Activated B cell treated with CpG ODN at 0.5 μM for 24 hours (primary cell): Measurements from ENCODE around the gene LAMA3. TPM values are rescaled to one million over a fixed set of nuclear protein-coding genes. Genes with fewer than 3 reads are reported as not detected.

Source experiments
- ATAC-seq: fragments of 200-7000 bp; cut with Tn5 transposase; one replicate; pipeline ENCODE4 v1.10.0; 2021; ENCODE audit warnings: low read depth, mild to moderate bottlenecking, moderate library complexity
- CTCF ChIA-PET: fragments of 350-600 bp; sonication (Branson Sonifier 250); formaldehyde crosslinking; loops from one replicate; lab custom pipeline; 2021; ENCODE audit warnings: antibody characterized with exemption; lab: Charles Lee
- POLR2A ChIA-PET: fragments of 350-600 bp; sonication (Branson Sonifier 250); formaldehyde crosslinking; loops from one replicate; lab custom pipeline; 2021; ENCODE audit warnings: antibody characterized with exemption; lab: Charles Lee
- DNase-seq: peaks from one replicate; pipeline ENCODE4 v3.0.0; 2022
- H3K27ac Mint-ChIP-seq: one replicate; pipeline ENCODE4 v1.8.0; 2020; ENCODE audit warnings: mixed read lengths
- H3K27me3 Mint-ChIP-seq: one replicate; pipeline ENCODE4 v1.8.0; 2021; ENCODE audit warnings: mixed read lengths
- H3K36me3 Mint-ChIP-seq: one replicate; pipeline ENCODE4 v1.8.0; 2021; ENCODE audit warnings: low read depth, mixed read lengths
- H3K4me1 Mint-ChIP-seq: one replicate; pipeline ENCODE4 v1.8.0; 2021; ENCODE audit warnings: mixed read lengths
- H3K4me3 Mint-ChIP-seq: one replicate; pipeline ENCODE4 v1.8.0; 2020; ENCODE audit warnings: mild to moderate bottlenecking, mixed read lengths
- H3K9me3 Mint-ChIP-seq: one replicate; pipeline ENCODE4 v1.8.0; 2020; ENCODE audit warnings: mixed read lengths
- intact Hi-C: fragments of 100-400 bp; cut with micrococcal nuclease; formaldehyde crosslinking; loops from one replicate; pipeline ENCODE4 v1.15.1; 2024
- total RNA-seq: library from RNA; stranded (reverse); gene quantifications from 2 replicates; pipeline ENCODE4 v1.2.3, GENCODE V29; 2022
- TF ChIP-seq, protein P1 (sequence below): fragments of 200-600 bp; IDR thresholded peaks from one replicate; pipeline ENCODE4 v1.8.0; 2022; ENCODE audit warnings: antibody characterized with exemption, mild to moderate bottlenecking

Gene LAMA3
- total RNA-seq, 1 donor from 2014 or later = not detected

- ChIA-PET POLR2A (interaction anchor here (1.3 to 4.0 kb wide), 2 partner anchors 14 to 48 kb away, joined by 5 to 19 read pairs; partner anchors contain the start of gene TTC39C), CTCF (interaction anchor here (0.7 kb wide), 1 partner anchor 49 kb away, joined by 4 read pairs; no protein-coding TSS in a partner anchor)
- H3K27ac Mint-ChIP-seq = peak overlapping the region; percentile 79
- peaks cover 80% of the 10 kb centered on the region for H3K4me1 Mint-ChIP-seq
- H3K27me3 Mint-ChIP-seq = no peaks in the 10 kb centered on the region
- intact Hi-C loops = loop anchor here (2.0 kb wide), 2 partner anchors 14 to 44 kb away; no protein-coding TSS in a partner anchor
- peaks cover 3% of the 10 kb centered on the region for H3K9me3 Mint-ChIP-seq
- TF ChIP-seq, protein P1, sequence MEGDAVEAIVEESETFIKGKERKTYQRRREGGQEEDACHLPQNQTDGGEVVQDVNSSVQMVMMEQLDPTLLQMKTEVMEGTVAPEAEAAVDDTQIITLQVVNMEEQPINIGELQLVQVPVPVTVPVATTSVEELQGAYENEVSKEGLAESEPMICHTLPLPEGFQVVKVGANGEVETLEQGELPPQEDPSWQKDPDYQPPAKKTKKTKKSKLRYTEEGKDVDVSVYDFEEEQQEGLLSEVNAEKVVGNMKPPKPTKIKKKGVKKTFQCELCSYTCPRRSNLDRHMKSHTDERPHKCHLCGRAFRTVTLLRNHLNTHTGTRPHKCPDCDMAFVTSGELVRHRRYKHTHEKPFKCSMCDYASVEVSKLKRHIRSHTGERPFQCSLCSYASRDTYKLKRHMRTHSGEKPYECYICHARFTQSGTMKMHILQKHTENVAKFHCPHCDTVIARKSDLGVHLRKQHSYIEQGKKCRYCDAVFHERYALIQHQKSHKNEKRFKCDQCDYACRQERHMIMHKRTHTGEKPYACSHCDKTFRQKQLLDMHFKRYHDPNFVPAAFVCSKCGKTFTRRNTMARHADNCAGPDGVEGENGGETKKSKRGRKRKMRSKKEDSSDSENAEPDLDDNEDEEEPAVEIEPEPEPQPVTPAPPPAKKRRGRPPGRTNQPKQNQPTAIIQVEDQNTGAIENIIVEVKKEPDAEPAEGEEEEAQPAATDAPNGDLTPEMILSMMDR = no peak
- peak overlapping the region; percentile 17 for H3K4me3 Mint-ChIP-seq
- ATAC-seq = no peak
- H3K36me3 Mint-ChIP-seq = no peaks in the 10 kb centered on the region
- DNase-seq = no peak
These were observed 277.7 kb downstream of the LAMA3 start for GRCh38 chr18:23966909-23967308.

DNA sequence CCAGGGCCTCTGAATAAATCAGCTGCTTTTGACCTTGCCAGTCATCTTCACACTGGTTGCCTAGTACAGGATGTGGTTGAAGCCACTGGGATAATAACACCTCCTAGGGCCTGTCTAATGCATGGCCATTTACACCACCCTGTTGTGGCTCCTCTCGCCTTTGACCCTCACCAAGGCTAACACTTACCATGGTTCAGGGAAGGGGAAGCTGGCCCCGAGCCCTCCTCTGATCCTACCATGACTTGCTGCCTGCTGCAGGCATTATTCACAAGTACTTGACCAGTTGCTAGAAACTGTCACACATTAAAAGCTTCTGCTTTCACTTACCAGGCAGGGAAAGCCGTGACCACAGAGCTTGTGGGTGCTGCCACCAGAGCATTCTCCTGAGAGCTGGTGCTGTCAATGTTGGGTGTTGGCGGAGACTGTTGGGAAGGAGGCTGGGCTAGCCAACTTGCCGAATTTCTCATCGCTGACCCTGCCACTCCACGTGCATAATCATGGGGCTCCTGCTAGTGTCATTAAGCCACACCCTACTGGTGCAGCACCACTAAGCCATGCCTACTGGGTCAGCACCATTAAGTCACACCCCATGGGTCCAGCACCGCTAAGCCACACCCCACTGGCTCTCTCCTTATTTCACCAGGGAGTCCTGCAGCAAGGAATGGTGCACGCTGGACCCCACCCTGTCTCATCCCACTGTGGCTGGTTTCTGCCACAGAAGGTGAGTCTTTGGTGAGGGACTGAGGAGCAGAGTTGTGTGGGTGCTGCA lies 278.3 kb downstream of the LAMA3 start:
- peak overlapping the region; percentile 79 for H3K27ac Mint-ChIP-seq
- H3K27me3 Mint-ChIP-seq = no peaks in the 10 kb centered on the region
- TF ChIP-seq, protein P1 = no peak
- intact Hi-C loops = loop anchor here (2.0 kb wide), 2 partner anchors 13 to 43 kb away; no protein-coding TSS in a partner anchor
- CTCF ChIA-PET = interaction anchor here (0.7 to 1.0 kb wide), 2 partner anchors 49 to 50 kb away, joined by 3 to 4 read pairs; no protein-coding TSS in a partner anchor
- DNase-seq = peak; percentile 28
- H3K4me3 Mint-ChIP-seq = peak overlapping the region; percentile 62
- no peaks in the 10 kb centered on the region for H3K36me3 Mint-ChIP-seq
- peak; percentile 55 for ATAC-seq
- POLR2A ChIA-PET = interaction anchor here (0.6 to 4.0 kb wide), 4 partner anchors 14 to 83 kb away, joined by 3 to 19 read pairs (median 6); partner anchors contain the start of gene TTC39C
- peaks cover 83% of the 10 kb centered on the region for H3K4me1 Mint-ChIP-seq
- peaks cover 3% of the 10 kb centered on the region for H3K9me3 Mint-ChIP-seq

- no peak overlapping the region for H3K4me3 Mint-ChIP-seq
These were observed 279.7 kb downstream of the LAMA3 start for GRCh38 chr18:23968638-23969604.

GRCh38 chr18:23969664-23970063 lies 280.4 kb downstream of the LAMA3 start:
- ATAC-seq (no peak), DNase-seq (no peak)
- H3K4me3 Mint-ChIP-seq = no peak overlapping the region
- peak overlapping the region; percentile 95 for H3K27ac Mint-ChIP-seq
- peaks cover 3% of the 10 kb centered on the region for H3K9me3 Mint-ChIP-seq
- H3K36me3 Mint-ChIP-seq = no peaks in the 10 kb centered on the region
- CTCF ChIA-PET = no interaction called here
- peaks cover 82% of the 10 kb centered on the region for H3K4me1 Mint-ChIP-seq
- H3K27me3 Mint-ChIP-seq = no peaks in the 10 kb centered on the region
- POLR2A ChIA-PET = interaction anchor here (0.9 to 4.0 kb wide), 2 partner anchors 12 to 45 kb away, joined by 4 to 19 read pairs; partner anchors contain the start of gene TTC39C
- intact Hi-C loops = loop anchor here (1.0 kb wide), 1 partner anchor 12 kb away; no protein-coding TSS in a partner anchor
- TF ChIP-seq, protein P1 = no peak

More at GRCh38 chr18:23968638-23969604, 279.7 kb downstream of the LAMA3 start:
- TF ChIP-seq, protein P1 = no peak
- POLR2A ChIA-PET = interaction anchor here (0.6 to 4.0 kb wide), 4 partner anchors 12 to 46 kb away, joined by 3 to 19 read pairs (median 6); partner anchors contain the start of gene TTC39C
- intact Hi-C loops = no loop called here
- H3K36me3 Mint-ChIP-seq = no peaks in the 10 kb centered on the region
- CTCF ChIA-PET = no interaction called here
- H3K27me3 Mint-ChIP-seq = no peaks in the 10 kb centered on the region
- peak overlapping the region; percentile 79 for H3K27ac Mint-ChIP-seq
- DNase-seq (no peak), ATAC-seq (no peak)
- peaks cover 85% of the 10 kb centered on the region for H3K4me1 Mint-ChIP-seq
- H3K9me3 Mint-ChIP-seq = peaks cover 3% of the 10 kb centered on the region
